Testis (tissue), 2 donors: ENCODE measurements around the gene EHBP1L1.

ENCODE experiments used
- CTCF ChIP-seq, 3 experiments: fragments of 450-650 bp in 2 of 3; fragments of 200-600 bp in 1 of 3; sonication (generic) in 1 of 3; IDR thresholded peaks; one replicate each; pipeline ENCODE4 v1.5.1; 2016 to 2019; ENCODE audit warnings: antibody characterized with exemption in 3 of 3, mild to moderate bottlenecking in 2 of 3, moderate library complexity in 1 of 3
- POLR2A ChIP-seq: fragments of 450-650 bp; IDR thresholded peaks from one replicate; pipeline ENCODE4 v1.6.1; 2017; ENCODE audit warnings: antibody characterized with exemption, mild to moderate bottlenecking, moderate library complexity

DNA sequence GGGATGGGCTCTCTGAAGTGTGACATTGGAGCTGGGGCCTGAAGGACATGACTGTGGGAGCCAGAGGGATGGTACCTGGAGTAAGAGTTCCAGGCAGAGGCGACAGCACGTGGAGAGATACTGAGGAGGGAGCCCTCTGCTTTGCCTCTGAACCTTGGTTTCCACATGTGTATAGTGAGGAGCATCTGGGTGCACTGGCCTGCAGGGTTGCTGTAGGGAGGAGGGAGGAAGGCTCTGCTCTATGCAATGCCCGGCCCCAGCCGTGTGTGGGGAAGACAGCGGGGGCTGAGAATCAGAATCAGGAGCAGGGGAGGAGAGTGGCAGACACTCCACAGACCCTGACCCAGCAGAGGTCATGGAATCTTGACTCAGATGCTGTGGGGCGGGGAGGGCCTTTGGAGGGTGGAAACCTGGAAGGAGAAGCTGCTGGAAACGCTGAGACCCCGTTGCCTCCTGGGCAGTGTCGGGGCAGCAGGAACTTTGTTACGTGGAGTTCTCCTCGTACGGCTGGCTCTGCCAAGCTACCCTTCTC lies 47.0 kb upstream of the EHBP1L1 start:
- no peak for TF ChIP-seq POLR2A
- no peak for TF ChIP-seq CTCF (IDR thresholded peaks at IDR 0.05)
